Prostate gland (tissue), 2 donors: Measurements from ENCODE around the gene TEPSIN. TPM values are rescaled to one million over a fixed set of nuclear protein-coding genes. Genes with fewer than 3 reads are reported as not detected.
"Not testable (repeated sequence)": the region's sequence is repeated elsewhere in the genome, so short reads cannot be mapped to it uniquely, and the experiment has no call there.

Experiments
- DNase-seq: peaks from one replicate; pipeline ENCODE4 v3.0.0-alpha.2; 2019; ENCODE audit warnings: low spot score
- H3K27ac ChIP-seq, 2 donors: fragments of 200-600 bp; sonication (generic); 2 replicates each; pipeline ENCODE4 v1.5.1; 2017 to 2019
- H3K27me3 ChIP-seq: fragments of 200-600 bp; sonication (generic); replicated peaks from 2 replicates; pipeline ENCODE4 v1.5.1; 2019; ENCODE audit not compliant: insufficient read depth
- H3K36me3 ChIP-seq, 2 donors: fragments of 200-600 bp; sonication (generic); 1 replicate in 1 of 2; 2 replicates in 1 of 2; pipeline versions ENCODE4 v1.5.1 to v1.8.1; 2017 to 2019
- H3K4me1 ChIP-seq: fragments of 200-600 bp; sonication (generic); replicated peaks from 2 replicates; pipeline ENCODE4 v1.5.1; 2019
- H3K4me3 ChIP-seq, 2 donors: fragments of 200-600 bp; sonication (generic); 2 replicates each; pipeline ENCODE4 v1.5.1; 2017 to 2019
- H3K9me3 ChIP-seq: fragments of 200-600 bp; sonication (generic); 2 replicates; pipeline ENCODE4 v1.5.1; 2017
- POLR2A ChIP-seq: fragments of 450-650 bp; IDR thresholded peaks from one replicate; pipeline ENCODE4 v1.6.1; 2016; ENCODE audit warnings: antibody characterized with exemption, mild to moderate bottlenecking
- POLR2AphosphoS5 ChIP-seq: sonication (generic); formaldehyde crosslinking; IDR thresholded peaks from one replicate; pipeline ENCODE4 v1.6.1; 2017; ENCODE audit warnings: antibody characterized with exemption
- WGBS: methylation state at CpG from one replicate; pipeline ENCODE4 v1.1.5; 2018; 5-methylcytosine and 5-hydroxymethylcytosine counted together
- intact Hi-C: fragments of 100-400 bp; cut with DNase I; formaldehyde crosslinking; loops from one replicate; pipeline ENCODE4 v1.14.2; 2022
- total RNA-seq, 2 donors: library from RNA; depleted of rRNA; stranded (reverse); fragments of >200 nt; gene quantifications; one replicate each; pipeline ENCODE4 v1.1.0, GENCODE V29; 2016
- TF ChIP-seq, protein P1 (sequence below), 4 experiments: fragments of 200-600 bp in 2 of 4; fragments of 450-650 bp in 2 of 4; sonication (generic) in 2 of 4; IDR thresholded peaks; 1 replicate in 3 of 4; 2 replicates in 1 of 4; pipeline ENCODE4 v1.5.1; 2016 to 2019; ENCODE audit warnings: antibody characterized with exemption in 4 of 4, mild to moderate bottlenecking in 2 of 4, moderate library complexity in 2 of 4

The TEPSIN gene
- total RNA-seq, 2 donors from 2014 or later, result 35.6 to 81.5 TPM

DNA sequence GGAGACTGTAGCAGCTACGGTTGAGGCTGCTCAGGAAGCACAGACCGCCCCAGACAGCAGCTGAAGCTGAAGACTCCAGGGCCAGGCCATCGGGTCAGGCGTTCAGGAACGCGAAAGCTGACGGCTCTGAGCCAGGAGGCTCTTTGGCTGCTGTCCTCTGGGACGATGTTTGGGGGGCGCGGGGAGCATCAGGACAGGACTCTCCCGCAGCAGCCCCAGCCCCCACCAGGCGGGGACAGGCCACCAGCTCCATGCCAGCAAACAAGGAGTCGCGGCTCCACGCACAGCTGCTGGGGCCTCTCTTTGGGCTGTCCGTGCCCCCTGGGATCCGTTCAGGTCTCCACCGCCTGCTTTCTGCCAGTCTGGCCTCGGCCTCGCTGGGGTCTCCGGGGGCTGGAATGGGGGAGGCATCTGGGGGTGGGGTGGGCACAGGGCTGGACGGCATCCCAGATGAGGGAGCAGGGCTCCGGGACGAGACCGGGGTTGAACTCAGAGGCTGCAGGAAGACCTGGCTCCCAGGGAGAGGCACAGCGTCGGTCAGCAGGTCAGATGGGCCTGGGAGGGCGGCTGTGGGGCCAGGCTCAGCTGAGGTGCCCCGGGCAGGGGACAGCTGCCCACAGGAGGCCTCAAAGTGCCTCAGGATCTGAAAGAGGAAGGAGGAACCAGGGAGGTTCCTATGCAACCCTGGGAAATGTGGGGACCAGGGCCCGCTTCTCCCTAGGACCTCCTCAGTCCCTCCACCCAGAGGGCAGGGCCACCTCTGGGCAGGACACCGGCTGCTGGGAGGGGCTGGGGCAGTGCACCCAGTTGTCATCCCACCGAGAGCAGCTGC is 9.8 kb downstream of the TEPSIN start:
- no peak for DNase-seq
- Histone ChIP-seq H3K9me3 (no peaks in the 10 kb centered on the region), H3K27me3 (no peaks in the 10 kb centered on the region), H3K4me3 (no peak overlapping the region), H3K27ac (no peak overlapping the region), H3K36me3 (peaks cover 0 to 4% of the 10 kb centered on the region in 2 donors), H3K4me1 (no peaks in the 10 kb centered on the region)
- intact Hi-C loops, result no loop called here
- no peak for TF ChIP-seq POLR2AphosphoS5
- no peak for TF ChIP-seq POLR2A
- TF ChIP-seq, protein P1, sequence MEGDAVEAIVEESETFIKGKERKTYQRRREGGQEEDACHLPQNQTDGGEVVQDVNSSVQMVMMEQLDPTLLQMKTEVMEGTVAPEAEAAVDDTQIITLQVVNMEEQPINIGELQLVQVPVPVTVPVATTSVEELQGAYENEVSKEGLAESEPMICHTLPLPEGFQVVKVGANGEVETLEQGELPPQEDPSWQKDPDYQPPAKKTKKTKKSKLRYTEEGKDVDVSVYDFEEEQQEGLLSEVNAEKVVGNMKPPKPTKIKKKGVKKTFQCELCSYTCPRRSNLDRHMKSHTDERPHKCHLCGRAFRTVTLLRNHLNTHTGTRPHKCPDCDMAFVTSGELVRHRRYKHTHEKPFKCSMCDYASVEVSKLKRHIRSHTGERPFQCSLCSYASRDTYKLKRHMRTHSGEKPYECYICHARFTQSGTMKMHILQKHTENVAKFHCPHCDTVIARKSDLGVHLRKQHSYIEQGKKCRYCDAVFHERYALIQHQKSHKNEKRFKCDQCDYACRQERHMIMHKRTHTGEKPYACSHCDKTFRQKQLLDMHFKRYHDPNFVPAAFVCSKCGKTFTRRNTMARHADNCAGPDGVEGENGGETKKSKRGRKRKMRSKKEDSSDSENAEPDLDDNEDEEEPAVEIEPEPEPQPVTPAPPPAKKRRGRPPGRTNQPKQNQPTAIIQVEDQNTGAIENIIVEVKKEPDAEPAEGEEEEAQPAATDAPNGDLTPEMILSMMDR (IDR thresholded peaks at IDR 0.05), result no peak
- WGBS, result 90% methylated on average over 27 of the region's 32 CpGs

DNA sequence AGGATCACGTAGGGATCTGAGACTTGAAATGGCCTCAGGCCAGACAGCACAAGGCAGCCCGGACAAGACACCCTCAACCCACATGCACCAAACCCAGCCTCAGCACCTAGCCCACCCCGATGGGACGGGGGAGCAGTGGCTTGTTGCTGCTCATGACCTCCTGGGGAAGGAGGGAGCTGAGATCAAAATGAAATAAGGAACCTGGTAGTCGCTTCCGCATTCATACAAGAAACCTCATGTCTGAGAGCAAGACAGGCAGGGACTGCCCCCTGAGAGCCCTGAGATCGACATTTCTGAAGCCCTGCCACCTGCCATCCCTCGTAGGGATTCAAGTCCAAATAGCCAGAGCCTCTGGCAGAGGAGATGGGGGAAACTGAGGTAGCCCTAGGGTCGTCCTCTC is 10.4 kb downstream of the TEPSIN start:
- Histone ChIP-seq H3K4me1 (peaks cover under 1% of the 10 kb centered on the region), H3K27ac (no peak overlapping the region), H3K9me3 (no peaks in the 10 kb centered on the region), H3K4me3 (no peak overlapping the region), H3K36me3 (peaks cover 0 to 4% of the 10 kb centered on the region in 2 donors), H3K27me3 (no peaks in the 10 kb centered on the region)
- intact Hi-C loops, result no loop called here
- TF ChIP-seq POLR2AphosphoS5, result no peak
- no peak for TF ChIP-seq POLR2A
- TF ChIP-seq, protein P1 (IDR thresholded peaks at IDR 0.05), result no peak
- no peak for DNase-seq
- WGBS, result 79% methylated on average over 9 of the region's 9 CpGs

DNA sequence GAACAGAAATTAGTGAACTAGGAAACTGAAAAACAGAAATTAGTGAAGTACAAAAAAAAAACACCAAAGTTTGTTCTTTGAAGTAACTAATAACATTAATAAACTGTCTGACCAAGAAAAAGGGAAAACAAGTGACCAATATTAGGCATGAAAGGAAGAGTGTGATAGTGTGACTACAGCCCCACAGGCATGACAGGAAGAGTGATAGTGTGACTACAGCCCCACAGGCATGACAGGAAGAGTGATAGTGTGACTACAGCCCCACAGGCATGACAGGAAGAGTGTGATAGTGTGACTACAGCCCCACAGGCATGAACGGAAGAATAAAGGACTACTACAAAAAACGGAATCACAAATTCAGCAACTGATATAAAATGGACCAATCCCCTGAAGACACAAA is 11.2 kb downstream of the TEPSIN start:
- H3K36me3 ChIP-seq, DNase-seq, H3K4me3 ChIP-seq, H3K4me1 ChIP-seq, H3K27me3 ChIP-seq, H3K9me3 ChIP-seq, intact Hi-C loops, H3K27ac ChIP-seq: not testable (repeated sequence)
- 83% methylated on average over 2 of the region's 2 CpGs for WGBS

DNA sequence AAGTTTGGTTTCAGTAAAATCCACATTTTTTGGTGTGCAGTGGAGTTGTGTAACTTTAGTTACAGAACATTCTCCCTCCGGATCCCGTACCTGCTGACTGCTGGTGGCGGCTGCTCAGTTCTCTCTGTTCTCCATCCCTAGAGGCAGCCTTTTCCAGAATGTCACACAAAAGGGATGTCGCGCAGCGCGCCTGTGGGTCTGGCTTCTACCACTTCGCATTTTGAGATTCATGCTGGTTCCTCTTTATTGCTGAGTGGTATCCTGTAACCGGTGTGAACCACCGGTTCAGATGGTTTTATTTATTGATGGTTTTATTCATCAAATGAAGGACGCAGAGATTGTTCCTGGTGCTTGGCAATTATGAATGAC is 15.1 kb downstream of the TEPSIN start:
- H3K27me3 ChIP-seq, result no peaks in the 10 kb centered on the region
- WGBS, result 12% methylated on average over 11 of the region's 11 CpGs
- no peak for TF ChIP-seq POLR2A
- TF ChIP-seq, protein P1 (IDR thresholded peaks at IDR 0.05), result no peak
- no peak for TF ChIP-seq POLR2AphosphoS5
- peak overlapping the region in 1 of 2 donors; percentile 3 for H3K27ac ChIP-seq
- no peak for DNase-seq
- H3K4me1 ChIP-seq, result peaks cover 10% of the 10 kb centered on the region
- H3K9me3 ChIP-seq, result no peaks in the 10 kb centered on the region
- peak overlapping the region; percentile 7 to 74 for H3K4me3 ChIP-seq
- intact Hi-C loops, result no loop called here
- H3K36me3 ChIP-seq, result no peaks in the 10 kb centered on the region

DNA sequence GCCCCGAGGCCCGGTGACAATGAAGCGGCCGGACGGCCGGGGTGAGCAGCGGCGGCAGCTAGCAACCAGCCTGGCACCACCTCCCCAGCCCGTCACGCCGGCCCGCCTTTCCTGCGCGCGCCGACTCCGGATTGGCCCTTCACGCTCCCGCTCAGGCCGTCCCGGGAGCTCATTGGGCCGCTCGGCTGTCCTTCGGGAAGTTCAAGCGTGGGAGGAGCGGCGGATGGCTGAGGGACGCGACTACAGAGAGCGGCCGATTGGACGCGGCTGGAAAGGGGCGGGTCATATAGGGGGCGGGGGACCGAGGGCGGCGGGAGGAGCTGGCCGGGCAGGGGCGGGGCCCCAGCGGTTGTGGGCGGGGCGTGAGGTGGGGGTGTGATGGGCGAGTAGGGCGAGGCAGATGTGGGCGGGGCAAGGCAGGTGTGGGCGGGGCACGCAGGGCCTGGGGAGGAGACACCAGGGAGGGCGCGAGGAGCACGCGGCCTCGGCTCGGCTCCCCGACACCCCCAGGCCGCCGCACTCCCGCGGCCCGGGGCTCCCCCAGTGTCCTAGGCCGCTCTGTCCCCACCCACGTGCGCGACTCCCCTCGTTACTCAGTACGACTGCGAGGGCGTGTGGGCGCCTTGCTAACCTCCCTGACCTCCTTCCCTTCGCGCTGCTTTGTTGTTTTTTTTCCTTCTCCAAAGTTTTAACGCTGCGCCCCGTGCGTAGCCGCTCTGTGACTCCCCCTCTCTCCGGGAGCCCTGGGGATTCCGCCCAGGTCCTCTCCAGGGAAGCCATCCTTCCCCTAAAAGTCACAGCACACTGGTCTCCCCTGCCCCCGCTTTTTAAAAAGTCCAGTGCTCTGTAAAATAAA is 15.7 kb downstream of the TEPSIN start, which contains the start of gene CEP131:
TSS of gene CEP131 (minus strand) at position 60 of the 856 bp plus-strand sequence. CDS start 2,909 bp downstream, outside the sequence.
- TF ChIP-seq, protein P1 (IDR thresholded peaks at IDR 0.05), result peak in 1 of 4 experiments; percentile 9
- peak; percentile 93 for TF ChIP-seq POLR2AphosphoS5
- peak; percentile 9 for TF ChIP-seq POLR2A
- no peaks in the 10 kb centered on the region for H3K36me3 ChIP-seq
- under 1% methylated on average over 79 of the region's 79 CpGs for WGBS
- H3K4me3 ChIP-seq, result peak within 1 kb of the TSS; percentile 73 to 74
- H3K9me3 ChIP-seq, result no peaks in the 10 kb centered on the region
- peak; percentile 99 for DNase-seq
- no peaks in the 10 kb centered on the region for H3K27me3 ChIP-seq
- H3K27ac ChIP-seq, result peak within 1 kb of the TSS in 1 of 2 donors; percentile 3
- intact Hi-C loops, result no loop called here
- peaks cover 10% of the 10 kb centered on the region for H3K4me1 ChIP-seq
